SK-N-SH treated with all-trans-retinoic acid at 6 μM for 48 hours (cell line): Measurements from ENCODE around the gene RBL1.
"Not testable (repeated sequence)": the region's sequence is repeated elsewhere in the genome, so short reads cannot be mapped to it uniquely, and the experiment has no call there.

Source experiments
- ATAC-seq: fragments of 200-7000 bp; cut with Tn5 transposase; 3 replicates; pipeline ENCODE4 v1.9.1; 2020; ENCODE audit warnings: mild to moderate bottlenecking, moderate library complexity
- ARNTL ChIP-seq: fragments of 450-650 bp; formaldehyde crosslinking; IDR thresholded peaks from 2 replicates; pipeline ENCODE4 v1.5.0; 2020; ENCODE audit warnings: low read depth, mild to moderate bottlenecking, moderate library complexity, borderline replicate concordance
- ESRRG ChIP-seq: fragments of 250-450 bp; sonication (Bioruptor Pico); IDR thresholded peaks from 2 replicates; pipeline ENCODE4 v1.6.1; 2021; ENCODE audit warnings: mild to moderate bottlenecking
- GLIS3 ChIP-seq: fragments of 250-450 bp; sonication (Bioruptor Pico); IDR thresholded peaks from 2 replicates; pipeline ENCODE4 v1.5.0; 2020; ENCODE audit warnings: mild to moderate bottlenecking, moderate library complexity
- ISL1 ChIP-seq: fragments of 250-450 bp; sonication (Bioruptor Pico); IDR thresholded peaks from 2 replicates; pipeline ENCODE4 v2.1.2; 2022; ENCODE audit warnings: mild to moderate bottlenecking, moderate library complexity
- OSR1 ChIP-seq: fragments of 250-450 bp; sonication (Bioruptor Pico); IDR thresholded peaks from 2 replicates; pipeline ENCODE4 v1.8.0; 2022; ENCODE audit warnings: moderate library complexity, mild to moderate bottlenecking, inconsistent platforms
- PATZ1 ChIP-seq: fragments of 250-450 bp; sonication (Bioruptor Pico); IDR thresholded peaks from 2 replicates; pipeline ENCODE4 v1.8.0; 2020; ENCODE audit warnings: mild to moderate bottlenecking, moderate library complexity, borderline replicate concordance
- PPARA ChIP-seq: fragments of 250-450 bp; sonication (Bioruptor Pico); IDR thresholded peaks from 2 replicates; pipeline ENCODE4 v1.5.0; 2020; ENCODE audit warnings: mild to moderate bottlenecking, borderline replicate concordance
- SNAI2 ChIP-seq: fragments of 250-450 bp; sonication (Bioruptor Pico); IDR thresholded peaks from 2 replicates; pipeline ENCODE4 v1.5.0; 2020; ENCODE audit warnings: mild to moderate bottlenecking, moderate library complexity
- TOX ChIP-seq: fragments of 250-450 bp; sonication (Bioruptor Pico); IDR thresholded peaks from 2 replicates; pipeline ENCODE4 v1.8.0; 2021; ENCODE audit warnings: mild to moderate bottlenecking, moderate library complexity, borderline replicate concordance
- ZC3H10 ChIP-seq: fragments of 250-450 bp; sonication (Bioruptor Pico); IDR thresholded peaks from 2 replicates; pipeline ENCODE4 v1.5.1; 2021; ENCODE audit warnings: mild to moderate bottlenecking, moderate library complexity
- ZFP3 ChIP-seq: fragments of 250-450 bp; sonication (Bioruptor Pico); IDR thresholded peaks from 2 replicates; pipeline ENCODE4 v1.5.0; 2020; ENCODE audit warnings: mild to moderate bottlenecking, moderate library complexity
- ZFP30 ChIP-seq: fragments of 450-650 bp; formaldehyde crosslinking; IDR thresholded peaks from 2 replicates; pipeline ENCODE4 v1.5.0; 2022; ENCODE audit warnings: mild to moderate bottlenecking, moderate library complexity
- ZNF565 ChIP-seq: fragments of 450-650 bp; formaldehyde crosslinking; conservative IDR thresholded peaks from 2 replicates; pipeline ENCODE4 v1.5.0; 2020; ENCODE audit warnings: low read depth, mild to moderate bottlenecking, moderate library complexity
- ZNF8 ChIP-seq: fragments of 450-650 bp; formaldehyde crosslinking; IDR thresholded peaks from 2 replicates; pipeline ENCODE4 v1.5.0; 2020; ENCODE audit warnings: mild to moderate bottlenecking, moderate library complexity
- TF ChIP-seq, protein P1 (sequence below): fragments of 250-450 bp; sonication (Bioruptor Pico); IDR thresholded peaks from 2 replicates; pipeline ENCODE4 v1.5.0; 2020; ENCODE audit warnings: mild to moderate bottlenecking, moderate library complexity
- TF ChIP-seq, protein P2 (sequence below): fragments of 250-450 bp; sonication (Bioruptor Pico); IDR thresholded peaks from 2 replicates; pipeline ENCODE4 v1.8.0; 2021; ENCODE audit warnings: low read depth, mild to moderate bottlenecking, moderate library complexity, borderline replicate concordance
- TF ChIP-seq, protein P3 (sequence below): fragments of 250-450 bp; sonication (Bioruptor Pico); IDR thresholded peaks from 2 replicates; pipeline ENCODE4 v1.5.1; 2021; ENCODE audit warnings: mild to moderate bottlenecking, moderate library complexity

Gene RBL1

GRCh38 chr20:37137547-37137946, 41.8 kb upstream of the RBL1 start:
- ATAC-seq, result peak; percentile 59
- TF ChIP-seq PATZ1 (CRISPR knock-in tag) (no peak), ZNF8 (CRISPR knock-in tag) (no peak), ISL1 (CRISPR knock-in tag) (peak; percentile 66)

DNA sequence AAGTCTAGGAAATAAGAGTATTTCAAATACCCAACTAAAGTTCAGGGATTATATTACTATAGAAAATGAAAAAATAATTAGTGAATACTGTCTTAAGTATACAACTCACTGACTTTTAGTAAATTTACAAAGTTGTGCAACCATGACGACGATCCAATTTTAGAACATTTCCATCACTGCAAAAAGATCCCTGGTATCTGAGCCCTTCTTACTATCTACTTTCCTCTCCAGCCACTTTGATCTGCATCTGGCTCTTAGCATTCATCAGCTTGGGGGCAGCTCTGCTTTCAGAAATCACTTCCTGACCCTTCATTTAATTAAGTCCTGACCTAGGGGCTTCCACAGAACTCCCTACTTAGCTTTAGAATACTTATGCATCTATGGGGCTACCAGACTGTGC, 38.2 kb upstream of the RBL1 start:
- no peak for ATAC-seq
- TF ChIP-seq ZNF8 (CRISPR knock-in tag), result no peak
- TF ChIP-seq, all 23 proteins: peak for 0

DNA sequence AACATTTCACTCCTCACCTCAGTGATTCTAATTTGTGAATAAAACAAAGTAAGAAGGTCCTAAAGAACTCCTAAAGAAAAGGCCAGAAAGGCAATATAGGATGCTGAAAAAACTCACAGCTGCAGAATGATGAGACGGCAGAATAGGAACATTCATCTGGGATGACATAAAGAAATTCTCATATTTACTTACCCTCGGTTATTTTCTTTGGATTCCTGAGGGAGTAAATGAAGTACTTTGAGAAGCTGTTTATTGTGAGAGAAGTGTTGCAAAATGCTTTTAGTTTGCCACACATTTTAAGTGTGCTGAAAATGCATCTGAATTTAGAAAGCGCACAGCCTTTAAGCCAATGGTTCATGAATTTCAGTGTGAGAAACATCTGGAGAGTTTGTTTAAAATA, 35.7 kb upstream of the RBL1 start:
- TF ChIP-seq ESRRG (CRISPR knock-in tag), result no peak
- TF ChIP-seq PPARA (CRISPR knock-in tag), result no peak
- TF ChIP-seq GLIS3 (CRISPR knock-in tag), result no peak
- TF ChIP-seq ARNTL (CRISPR knock-in tag), result no peak
- TF ChIP-seq, protein P1, sequence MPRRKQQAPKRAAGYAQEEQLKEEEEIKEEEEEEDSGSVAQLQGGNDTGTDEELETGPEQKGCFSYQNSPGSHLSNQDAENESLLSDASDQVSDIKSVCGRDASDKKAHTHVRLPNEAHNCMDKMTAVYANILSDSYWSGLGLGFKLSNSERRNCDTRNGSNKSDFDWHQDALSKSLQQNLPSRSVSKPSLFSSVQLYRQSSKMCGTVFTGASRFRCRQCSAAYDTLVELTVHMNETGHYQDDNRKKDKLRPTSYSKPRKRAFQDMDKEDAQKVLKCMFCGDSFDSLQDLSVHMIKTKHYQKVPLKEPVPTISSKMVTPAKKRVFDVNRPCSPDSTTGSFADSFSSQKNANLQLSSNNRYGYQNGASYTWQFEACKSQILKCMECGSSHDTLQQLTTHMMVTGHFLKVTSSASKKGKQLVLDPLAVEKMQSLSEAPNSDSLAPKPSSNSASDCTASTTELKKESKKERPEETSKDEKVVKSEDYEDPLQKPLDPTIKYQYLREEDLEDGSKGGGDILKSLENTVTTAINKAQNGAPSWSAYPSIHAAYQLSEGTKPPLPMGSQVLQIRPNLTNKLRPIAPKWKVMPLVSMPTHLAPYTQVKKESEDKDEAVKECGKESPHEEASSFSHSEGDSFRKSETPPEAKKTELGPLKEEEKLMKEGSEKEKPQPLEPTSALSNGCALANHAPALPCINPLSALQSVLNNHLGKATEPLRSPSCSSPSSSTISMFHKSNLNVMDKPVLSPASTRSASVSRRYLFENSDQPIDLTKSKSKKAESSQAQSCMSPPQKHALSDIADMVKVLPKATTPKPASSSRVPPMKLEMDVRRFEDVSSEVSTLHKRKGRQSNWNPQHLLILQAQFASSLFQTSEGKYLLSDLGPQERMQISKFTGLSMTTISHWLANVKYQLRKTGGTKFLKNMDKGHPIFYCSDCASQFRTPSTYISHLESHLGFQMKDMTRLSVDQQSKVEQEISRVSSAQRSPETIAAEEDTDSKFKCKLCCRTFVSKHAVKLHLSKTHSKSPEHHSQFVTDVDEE (CRISPR knock-in tag), result no peak
- TF ChIP-seq, protein P2, sequence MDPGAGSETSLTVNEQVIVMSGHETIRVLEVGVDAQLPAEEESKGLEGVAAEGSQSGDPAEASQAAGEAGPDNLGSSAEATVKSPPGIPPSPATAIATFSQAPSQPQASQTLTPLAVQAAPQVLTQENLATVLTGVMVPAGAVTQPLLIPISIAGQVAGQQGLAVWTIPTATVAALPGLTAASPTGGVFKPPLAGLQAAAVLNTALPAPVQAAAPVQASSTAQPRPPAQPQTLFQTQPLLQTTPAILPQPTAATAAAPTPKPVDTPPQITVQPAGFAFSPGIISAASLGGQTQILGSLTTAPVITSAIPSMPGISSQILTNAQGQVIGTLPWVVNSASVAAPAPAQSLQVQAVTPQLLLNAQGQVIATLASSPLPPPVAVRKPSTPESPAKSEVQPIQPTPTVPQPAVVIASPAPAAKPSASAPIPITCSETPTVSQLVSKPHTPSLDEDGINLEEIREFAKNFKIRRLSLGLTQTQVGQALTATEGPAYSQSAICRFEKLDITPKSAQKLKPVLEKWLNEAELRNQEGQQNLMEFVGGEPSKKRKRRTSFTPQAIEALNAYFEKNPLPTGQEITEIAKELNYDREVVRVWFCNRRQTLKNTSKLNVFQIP (CRISPR knock-in tag), result no peak
- TF ChIP-seq, protein P3, sequence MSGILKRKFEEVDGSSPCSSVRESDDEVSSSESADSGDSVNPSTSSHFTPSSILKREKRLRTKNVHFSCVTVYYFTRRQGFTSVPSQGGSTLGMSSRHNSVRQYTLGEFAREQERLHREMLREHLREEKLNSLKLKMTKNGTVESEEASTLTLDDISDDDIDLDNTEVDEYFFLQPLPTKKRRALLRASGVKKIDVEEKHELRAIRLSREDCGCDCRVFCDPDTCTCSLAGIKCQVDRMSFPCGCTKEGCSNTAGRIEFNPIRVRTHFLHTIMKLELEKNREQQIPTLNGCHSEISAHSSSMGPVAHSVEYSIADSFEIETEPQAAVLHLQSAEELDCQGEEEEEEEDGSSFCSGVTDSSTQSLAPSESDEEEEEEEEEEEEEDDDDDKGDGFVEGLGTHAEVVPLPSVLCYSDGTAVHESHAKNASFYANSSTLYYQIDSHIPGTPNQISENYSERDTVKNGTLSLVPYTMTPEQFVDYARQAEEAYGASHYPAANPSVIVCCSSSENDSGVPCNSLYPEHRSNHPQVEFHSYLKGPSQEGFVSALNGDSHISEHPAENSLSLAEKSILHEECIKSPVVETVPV (CRISPR knock-in tag), result no peak
- no peak for TF ChIP-seq ZFP3 (CRISPR knock-in tag)
- TF ChIP-seq OSR1, result no peak
- no peak for TF ChIP-seq ZNF8 (CRISPR knock-in tag)
- no peak for TF ChIP-seq PATZ1 (CRISPR knock-in tag)
- TF ChIP-seq SNAI2 (CRISPR knock-in tag), result no peak
- no peak for TF ChIP-seq ZC3H10
- no peak for TF ChIP-seq ZNF565 (CRISPR knock-in tag)
- no peak for TF ChIP-seq TOX (CRISPR knock-in tag)
- no peak for ATAC-seq

DNA sequence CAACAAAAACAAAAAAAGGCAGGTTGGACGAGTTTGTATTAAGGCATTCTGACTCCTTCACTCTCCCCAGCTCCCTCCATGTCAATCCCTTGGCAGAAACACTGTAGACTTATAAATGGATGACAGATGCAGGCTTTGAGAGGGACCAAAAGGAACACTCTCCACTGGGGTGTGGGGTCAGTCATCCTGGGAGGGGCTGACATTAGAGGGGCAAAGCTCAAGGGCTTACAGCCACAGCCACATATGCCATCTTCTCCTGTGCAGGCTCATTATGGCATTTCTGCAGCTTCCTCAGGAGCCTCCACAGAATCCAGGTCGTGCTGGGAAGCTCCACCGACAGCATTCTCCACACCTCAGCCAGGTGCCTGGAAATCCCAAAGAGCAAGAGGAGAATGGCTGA, 33.0 kb upstream of the RBL1 start:
- TF ChIP-seq ZFP3 (CRISPR knock-in tag) (no peak), ZFP30 (CRISPR knock-in tag) (no peak), OSR1 (no peak), ISL1 (CRISPR knock-in tag) (no peak), PATZ1 (CRISPR knock-in tag) (no peak), TOX (CRISPR knock-in tag) (no peak), ZNF565 (CRISPR knock-in tag) (no peak), PPARA (CRISPR knock-in tag) (no peak)
- TF ChIP-seq, protein P2 (CRISPR knock-in tag), result no peak
- ATAC-seq, result no peak

GRCh38 chr20:37126290-37126689, 30.5 kb upstream of the RBL1 start:
- not testable (repeated sequence) for ATAC-seq
